GM21360 (cell line): ENCODE data around the gene ATP2C2.

ENCODE experiments used
- ATAC-seq: cut with Tn5 transposase; IDR thresholded peaks from one replicate; pipeline ENCODE4 v1.9.1; 2021; ENCODE audit warnings: mild to moderate bottlenecking, moderate library complexity; ENCODE audit not compliant: unreplicated experiment

The ATP2C2 gene

GRCh38 chr16:84366208-84366607 lies 2.1 kb upstream of the ATP2C2 start:
- no peak for ATAC-seq

DNA sequence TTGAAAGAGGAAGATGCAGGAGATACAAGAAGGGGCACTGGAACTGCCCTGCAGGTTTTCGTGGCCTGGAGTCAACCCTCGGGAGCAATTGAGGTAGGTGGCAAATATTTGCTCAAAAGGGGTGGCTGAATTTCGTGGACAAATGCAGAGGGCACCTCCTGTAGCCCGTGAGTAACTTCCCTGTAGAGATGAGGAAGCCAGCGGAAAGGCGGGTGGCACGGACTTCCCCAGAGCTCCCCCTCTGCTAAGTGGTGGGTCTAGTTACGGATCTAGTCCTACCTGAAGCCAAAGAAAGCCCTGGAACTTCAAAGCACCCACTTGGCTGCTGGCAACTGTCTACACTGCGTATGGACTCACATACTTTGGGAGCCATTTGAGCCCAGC lies 1.0 kb upstream of the ATP2C2 start:
- ATAC-seq = no peak

DNA sequence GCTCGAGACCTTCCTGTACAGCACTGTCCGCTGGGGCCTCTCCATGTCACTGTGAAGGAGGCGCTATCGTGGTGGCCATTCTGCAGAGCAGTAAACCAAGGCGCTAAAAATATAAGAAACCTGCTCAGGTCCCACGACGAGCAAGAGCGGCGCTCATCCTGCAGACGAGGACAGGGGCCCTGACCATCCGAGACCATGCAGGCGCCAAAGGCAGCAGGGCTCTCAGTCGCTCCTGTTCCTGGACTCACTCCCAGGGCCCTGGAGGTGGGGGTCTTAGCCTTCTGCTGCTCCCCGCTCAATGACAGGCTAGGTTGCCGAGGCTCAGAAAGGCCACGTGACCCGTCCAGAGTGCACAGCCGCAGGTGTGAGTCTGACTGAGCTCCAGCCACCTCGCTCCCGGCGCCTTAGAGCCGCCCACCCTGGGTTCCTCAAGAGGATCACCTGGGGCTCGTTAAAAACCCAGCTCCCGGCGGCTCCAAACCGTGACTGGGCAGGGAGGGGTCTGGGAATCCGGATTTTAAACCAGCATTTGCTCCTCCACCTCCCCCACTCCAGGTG lies 509 bp upstream of the ATP2C2 start:
- ATAC-seq = no peak

DNA sequence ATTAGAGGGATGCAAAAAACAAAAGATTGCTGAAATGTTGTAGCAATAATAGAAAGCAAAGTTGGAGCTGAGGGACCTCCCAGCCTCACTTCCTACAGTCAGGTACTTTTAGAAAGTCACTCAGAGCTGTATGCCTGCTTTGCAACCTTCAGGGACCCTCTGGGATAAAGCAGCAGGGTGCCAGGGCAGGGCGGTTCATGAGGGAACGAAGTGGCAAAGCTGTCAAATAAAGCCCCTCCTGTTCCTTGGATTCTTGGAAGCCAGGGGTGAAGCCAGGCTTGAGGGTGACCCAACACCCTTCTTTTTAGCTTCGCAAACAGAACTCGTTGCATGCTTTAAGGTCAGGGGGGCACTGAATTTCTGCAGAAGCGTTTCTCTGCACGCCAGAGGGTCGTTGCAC lies 767 bp downstream of the ATP2C2 start:
- no peak for ATAC-seq

DNA sequence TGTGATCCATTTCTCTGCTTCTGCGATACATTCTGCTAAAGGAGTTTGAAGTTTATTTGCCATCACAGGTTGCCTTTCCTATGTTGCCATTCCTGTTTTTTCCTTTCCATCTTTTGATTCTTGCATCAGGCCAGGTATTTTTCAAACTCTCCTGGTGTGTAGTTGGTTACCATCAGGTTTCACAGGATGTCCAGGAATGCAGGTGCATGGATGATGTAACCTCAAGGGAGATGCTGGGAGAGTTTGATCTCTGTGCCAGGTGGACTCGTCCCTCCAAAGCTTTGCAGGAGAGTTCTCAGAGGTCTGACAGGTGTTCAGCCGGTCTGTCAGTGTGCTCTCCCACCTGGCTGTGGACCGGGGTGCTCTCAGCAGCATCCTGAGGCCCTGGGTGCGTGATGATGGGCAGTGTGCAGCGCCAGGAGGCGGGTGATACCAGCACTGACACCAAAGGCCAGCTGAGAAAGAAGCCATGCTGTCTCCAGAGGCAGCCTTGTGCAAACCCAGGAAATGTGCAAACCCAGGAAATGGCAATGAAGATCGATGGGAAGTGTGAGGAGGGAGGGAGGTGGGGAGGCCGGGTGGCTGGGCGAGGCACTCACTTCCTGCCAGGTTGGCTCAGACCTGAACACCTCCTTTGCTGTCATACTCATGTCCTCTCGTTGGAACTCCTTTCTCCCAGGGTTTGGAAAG lies 1.7 kb downstream of the ATP2C2 start:
- no peak for ATAC-seq

DNA sequence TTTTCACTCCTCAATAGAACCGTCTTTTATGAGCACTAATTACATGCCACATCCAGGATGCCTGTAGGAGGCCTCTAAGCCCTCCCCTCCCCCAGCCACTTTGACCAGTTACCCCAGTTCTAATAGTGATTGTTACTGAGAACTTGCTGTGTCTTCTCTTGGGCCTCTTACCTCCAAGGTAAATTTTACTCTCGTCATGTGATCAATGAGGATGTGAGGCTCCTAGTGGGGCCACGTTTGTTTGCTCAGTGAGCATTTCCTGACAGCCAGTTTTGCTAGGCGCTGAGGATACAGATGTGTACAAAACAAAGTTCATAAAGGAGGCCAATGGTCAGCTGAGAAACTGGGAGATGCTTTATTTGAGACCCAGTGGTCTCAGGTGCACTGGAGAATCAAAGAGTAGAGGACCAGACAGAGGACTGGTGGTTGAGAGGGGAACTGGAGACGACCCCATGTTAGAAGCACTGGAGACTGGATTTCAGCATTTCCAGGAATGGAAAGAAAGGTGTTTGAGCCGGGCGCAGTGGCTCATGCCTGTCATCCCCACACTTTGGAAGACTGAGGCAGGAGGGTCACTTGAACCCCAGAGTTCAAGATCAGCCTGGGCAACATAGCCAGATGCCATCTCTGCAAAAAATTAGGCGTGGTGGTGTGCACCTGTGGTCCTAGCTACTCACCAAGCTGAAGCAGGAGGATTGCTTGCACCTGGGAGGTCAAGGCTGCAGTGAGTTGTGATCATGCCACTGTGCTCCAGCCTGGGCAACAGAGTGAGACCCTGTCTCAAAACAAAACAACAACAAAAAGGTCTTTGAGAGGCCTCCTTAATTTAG lies 2.6 kb downstream of the ATP2C2 start:
- no peak for ATAC-seq

GRCh38 chr16:84371553-84371865 lies 3.2 kb downstream of the ATP2C2 start:
- ATAC-seq = no peak

DNA sequence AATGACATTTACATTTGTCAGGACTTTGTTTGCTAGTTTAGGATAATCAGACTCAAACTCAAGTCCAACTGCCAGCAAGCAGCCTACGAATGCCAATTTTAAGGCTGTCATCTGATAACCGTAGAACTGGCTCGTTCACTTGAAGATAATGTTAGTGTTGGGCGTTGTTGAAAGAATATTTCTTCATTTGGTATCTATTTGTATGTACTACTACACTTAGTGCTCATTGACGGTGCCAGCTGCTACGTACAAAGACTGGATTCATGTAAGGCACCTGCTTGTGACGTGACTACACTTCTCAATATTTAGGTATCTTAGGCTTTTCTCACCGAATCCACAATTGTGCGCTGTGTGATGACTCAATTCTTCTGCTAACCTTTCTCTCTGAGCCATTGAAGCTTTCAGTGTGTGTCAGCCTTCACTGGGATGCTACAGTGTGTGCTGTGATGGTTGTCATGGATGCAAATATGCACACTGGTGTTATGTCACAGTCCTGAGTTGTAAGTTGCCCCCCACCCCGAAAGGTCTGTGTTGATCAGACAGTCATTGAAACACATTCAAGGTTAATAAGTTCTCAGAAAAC lies 5.7 kb downstream of the ATP2C2 start:
- no peak for ATAC-seq

DNA sequence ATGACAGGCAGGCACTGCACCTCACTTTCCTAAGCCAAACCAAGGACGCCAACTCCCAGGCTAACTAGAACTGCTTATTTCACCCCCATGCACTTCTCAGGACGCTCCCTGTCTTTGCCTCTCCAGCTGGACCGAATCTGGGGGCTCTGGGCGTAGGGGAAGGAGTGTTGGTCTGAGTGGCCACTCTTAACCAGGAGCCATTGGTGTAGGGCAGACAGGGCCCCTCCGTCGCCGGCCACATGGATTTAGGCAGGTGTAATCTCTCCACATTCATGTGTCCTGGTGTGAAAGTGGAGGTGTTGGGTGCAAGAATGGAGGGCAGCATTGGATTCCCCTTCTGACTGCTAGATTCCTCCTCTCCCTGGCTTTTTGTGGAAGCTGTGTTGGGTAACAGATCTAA lies 9.8 kb downstream of the ATP2C2 start:
- ATAC-seq = no peak

- no peak for ATAC-seq
These were observed 10.2 kb downstream of the ATP2C2 start for GRCh38 chr16:84378567-84378966.

GRCh38 chr16:84379008-84379708 lies 10.8 kb downstream of the ATP2C2 start:
- no peak for ATAC-seq

DNA sequence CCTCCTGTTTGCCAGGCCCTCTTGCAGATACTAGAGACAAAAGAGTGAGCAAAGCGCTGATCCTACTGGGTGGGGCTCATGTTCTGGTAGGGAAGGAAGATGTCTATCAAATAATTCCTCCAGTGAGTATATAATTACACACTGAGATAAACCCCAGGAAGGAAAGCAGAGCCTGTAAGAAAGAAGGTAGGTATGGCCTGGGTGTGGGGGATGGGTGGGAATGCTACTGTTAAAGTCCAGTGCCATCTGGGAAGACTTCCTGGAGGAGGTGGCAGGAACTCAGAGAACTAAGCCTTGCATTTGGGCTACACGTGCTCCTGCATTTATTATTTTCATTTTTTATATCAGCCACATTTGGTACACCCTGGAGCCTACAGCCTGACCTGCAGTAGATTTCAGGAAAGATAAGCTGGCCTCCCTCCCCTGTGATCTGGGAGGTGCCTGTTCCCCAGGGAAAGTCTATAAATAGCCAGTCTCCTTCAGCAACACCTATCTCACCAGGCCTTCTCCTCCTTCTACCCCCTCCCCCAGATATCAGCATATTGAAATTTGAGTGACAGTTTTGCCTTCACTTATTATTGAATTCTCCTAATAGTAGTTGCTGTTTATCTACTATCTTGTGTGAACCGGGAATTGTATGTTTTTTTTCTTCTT lies 11.5 kb downstream of the ATP2C2 start:
- no peak for ATAC-seq

GRCh38 chr16:84380405-84380804 lies 12.1 kb downstream of the ATP2C2 start:
- no peak for ATAC-seq

GRCh38 chr16:84382396-84382795 lies 14.1 kb downstream of the ATP2C2 start:
- no peak for ATAC-seq

GRCh38 chr16:84383106-84383505 lies 14.8 kb downstream of the ATP2C2 start:
- no peak for ATAC-seq

DNA sequence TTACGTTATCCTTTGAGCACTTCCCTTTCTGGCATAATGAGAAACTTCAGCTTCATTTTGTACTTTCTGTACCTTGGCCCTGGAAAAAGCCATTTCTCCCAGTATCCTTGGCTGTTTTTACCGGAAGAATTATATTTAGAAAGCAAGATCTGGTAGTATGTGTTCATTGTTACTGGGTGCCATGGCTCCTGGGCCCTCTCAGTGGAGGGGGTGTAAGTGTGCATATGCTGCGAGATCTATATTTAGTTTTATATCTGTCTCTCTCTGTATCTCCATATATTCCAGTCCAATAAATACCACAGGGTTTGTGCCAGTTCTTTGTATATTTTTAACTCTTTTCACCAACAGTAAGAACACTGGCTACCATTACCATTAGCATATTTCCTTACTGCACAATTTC lies 17.7 kb downstream of the ATP2C2 start:
- no peak for ATAC-seq

DNA sequence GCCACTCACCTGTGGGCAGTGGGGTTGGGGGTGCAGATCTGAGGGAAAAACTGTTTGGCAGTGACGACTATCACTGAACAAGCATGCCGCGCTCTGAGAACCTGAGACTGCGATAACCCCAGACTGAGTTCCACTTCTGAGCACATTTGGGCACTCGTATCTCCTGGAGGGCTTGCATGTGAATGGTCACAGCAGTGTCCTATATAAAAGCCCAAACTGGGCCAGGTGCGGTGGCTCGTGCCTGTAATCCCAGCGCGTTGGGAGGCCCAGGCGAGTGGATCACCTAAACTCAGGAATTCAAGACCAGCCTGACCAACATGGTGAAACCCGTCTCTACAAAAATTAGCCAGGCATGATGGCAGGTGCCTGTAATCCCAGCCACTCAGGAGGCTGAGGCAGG lies 18.7 kb downstream of the ATP2C2 start:
- ATAC-seq = no peak

- ATAC-seq = no peak
These were observed 21.9 kb downstream of the ATP2C2 start for GRCh38 chr16:84390131-84390785.

DNA sequence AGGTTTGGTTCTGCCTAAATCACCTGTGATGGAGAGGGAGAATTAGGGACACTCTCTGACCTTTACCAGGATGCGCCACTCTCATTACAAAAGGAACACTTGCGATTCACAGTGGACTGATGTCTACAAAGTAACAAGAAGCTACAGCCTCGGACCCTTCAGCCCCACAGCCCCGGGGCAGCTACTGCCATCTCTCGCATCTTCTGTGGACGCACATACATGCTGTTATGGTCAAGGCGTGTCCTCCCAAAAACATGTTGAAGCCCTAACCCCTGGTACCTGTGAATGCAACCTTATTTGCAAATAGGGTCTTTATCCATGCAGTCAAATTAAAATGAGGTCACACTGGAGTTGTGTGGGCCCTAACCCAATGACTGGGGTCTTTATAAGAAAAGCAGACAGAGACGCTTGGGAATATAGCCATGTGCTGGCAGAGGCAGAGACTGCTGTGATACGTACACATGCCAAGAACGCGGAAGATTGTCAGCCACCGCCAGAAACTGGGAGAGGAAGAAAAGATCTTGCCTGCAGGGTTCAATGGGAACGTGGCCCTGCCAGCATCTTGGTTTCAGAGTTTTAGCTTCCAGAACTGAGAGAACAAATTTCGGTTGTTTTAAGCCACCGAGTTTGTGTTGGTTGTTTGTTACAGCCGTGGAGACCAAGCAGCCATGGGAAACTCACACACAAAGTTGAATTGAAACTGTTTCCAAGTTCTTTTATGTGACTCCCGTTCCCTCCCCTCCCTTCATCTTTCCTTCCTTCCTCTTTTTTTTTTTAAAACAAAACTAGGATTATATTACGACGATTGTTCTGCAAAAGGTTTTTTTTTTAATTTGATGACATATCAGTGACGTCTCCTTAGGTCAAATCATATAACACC lies 23.1 kb downstream of the ATP2C2 start:
- ATAC-seq = no peak

DNA sequence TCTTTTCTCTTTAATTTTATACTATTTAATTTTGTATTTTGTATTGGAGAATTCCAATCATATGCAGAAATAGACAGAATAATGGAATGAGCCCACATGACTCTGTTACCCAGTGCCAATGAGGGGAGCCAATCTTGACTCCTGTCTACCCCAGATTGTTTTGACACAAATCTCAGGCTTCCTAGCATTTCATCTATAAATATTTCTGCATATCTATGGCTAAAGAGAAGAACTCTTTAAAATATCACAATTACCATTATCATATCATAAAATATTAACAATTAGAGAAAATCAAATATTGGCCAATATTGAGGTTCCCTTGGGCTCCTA lies 23.7 kb downstream of the ATP2C2 start:
- ATAC-seq = no peak
